Endothelial cell of umbilical vein (primary cell): ENCODE measurements around the gene ICAM1. TPM values are rescaled to one million over a fixed set of nuclear protein-coding genes. Genes with fewer than 3 reads are reported as not detected.

Experiments
- BruUV-seq: library from RNA; stranded (reverse); fragments of 400-500 nt; replicated peaks from 2 replicates; lab custom pipeline; 2021; lab: Mats Ljungman, UMichigan
- CTCF ChIA-PET: fragments of 300-600, 350-600 bp; sonication (Branson Sonifier 250); formaldehyde crosslinking; loops from one replicate; lab custom pipeline; 2021; ENCODE audit warnings: antibody characterized with exemption, inconsistent platforms; lab: Charles Lee
- POLR2A ChIA-PET: fragments of 300-600, 350-600 bp; sonication (Branson Sonifier 250); formaldehyde crosslinking; loops from one replicate; lab custom pipeline; 2021; ENCODE audit warnings: antibody characterized with exemption, inconsistent platforms; lab: Charles Lee
- DNase-seq: peaks from one replicate; pipeline ENCODE4 v3.0.0-alpha.2; 2011; ENCODE audit warnings: low read depth, low spot score
- FAIRE-seq: peaks from 2 replicates; lab custom pipeline; 2011; peaks lifted over from hg19 to GRCh38; lab: Jason Lieb, UNC
- H2AFZ ChIP-seq: 2 replicates; pipeline ENCODE4 v1.6.0; 2012; ENCODE audit warnings: low read depth, low read length, control low read depth, inconsistent platforms
- H3K27ac ChIP-seq: 2 replicates; pipeline ENCODE4 v1.5.1; 2011; ENCODE audit warnings: low read depth, mild to moderate bottlenecking, control low read depth, low read length, moderate library complexity; ENCODE audit not compliant: insufficient read depth
- H3K27me3 ChIP-seq, 2 experiments: 2 replicates each; pipeline versions ENCODE4 v1.6.0 to v1.6.1; 2011; ENCODE audit warnings: low read length in 2 of 2, mixed read lengths in 1 of 2; ENCODE audit not compliant: control insufficient read depth in 2 of 2, insufficient read depth in 2 of 2
- H3K36me3 ChIP-seq, 2 experiments: 2 replicates in 1 of 2; 3 replicates in 1 of 2; pipeline ENCODE4 v1.5.1; 2011; ENCODE audit warnings: low read length in 2 of 2, mild to moderate bottlenecking in 1 of 2, moderate library complexity in 1 of 2; ENCODE audit not compliant: control insufficient read depth in 2 of 2, insufficient read depth in 2 of 2; ENCODE audit errors: extremely low read depth in 1 of 2
- H3K4me1 ChIP-seq: 3 replicates; pipeline ENCODE4 v1.5.1; 2011; ENCODE audit warnings: mild to moderate bottlenecking, low read length; ENCODE audit not compliant: control insufficient read depth, insufficient read depth; ENCODE audit errors: extremely low read depth
- H3K4me2 ChIP-seq: 2 replicates; pipeline ENCODE4 v1.6.1; 2011; ENCODE audit warnings: low read length, control low read depth, mixed read lengths; ENCODE audit not compliant: insufficient read depth
- H3K4me3 ChIP-seq, 3 experiments: fragments of 200-600 bp in 1 of 3; sonication (generic), shearing (Covaris generic) in 1 of 3; replicated peaks in 1 of 3; 2 replicates each; pipeline ENCODE4 v1.5.1; 2011 to 2016; ENCODE audit warnings: control low read depth in 3 of 3, low read length in 3 of 3, mild to moderate bottlenecking in 2 of 3, inconsistent platforms in 1 of 3, low read depth in 1 of 3, moderate library complexity in 1 of 3; ENCODE audit not compliant: insufficient read depth in 1 of 3
- H3K79me2 ChIP-seq: 2 replicates; pipeline ENCODE4 v1.6.0; 2012; ENCODE audit warnings: low read length, inconsistent platforms; ENCODE audit not compliant: control insufficient read depth, insufficient read depth
- H3K9ac ChIP-seq: replicated peaks from 2 replicates; pipeline ENCODE3; 2011; ENCODE audit warnings: low read length, control low read depth; ENCODE audit not compliant: insufficient read depth; ENCODE audit errors: extremely low read depth
- H3K9me1 ChIP-seq: replicated peaks from 3 replicates; pipeline ENCODE4 v1.6.0; 2011; ENCODE audit warnings: mild to moderate bottlenecking, low read length; ENCODE audit not compliant: control insufficient read depth, insufficient read depth; ENCODE audit errors: extremely low read depth
- H3K9me3 ChIP-seq: replicated peaks from 2 replicates; pipeline ENCODE4 v1.5.1; 2012; ENCODE audit warnings: low read length, inconsistent platforms; ENCODE audit not compliant: control insufficient read depth, insufficient read depth
- H4K20me1 ChIP-seq: replicated peaks from 2 replicates; pipeline ENCODE3; 2011; ENCODE audit warnings: mild to moderate bottlenecking, low read length; ENCODE audit not compliant: control insufficient read depth, insufficient read depth; ENCODE audit errors: extremely low read depth
- CTCF ChIP-seq, 2 donors: IDR thresholded peaks; 1 replicate in 1 of 2; 2 replicates in 1 of 2; pipeline ENCODE4 v1.5.1; 2011; ENCODE audit warnings: low read length in 2 of 2, mild to moderate bottlenecking in 2 of 2, moderate library complexity in 2 of 2, control low read depth in 1 of 2, inconsistent platforms in 1 of 2, low read depth in 1 of 2; ENCODE audit not compliant: insufficient read depth in 1 of 2; ENCODE audit errors: extremely low read depth in 1 of 2
- EZH2 ChIP-seq: IDR thresholded peaks from 2 replicates; pipeline ENCODE4 v1.6.1; 2012; ENCODE audit warnings: borderline replicate concordance, low read depth, mild to moderate bottlenecking, moderate library complexity, low read length, inconsistent platforms; ENCODE audit not compliant: severe bottlenecking
- FOS ChIP-seq: IDR thresholded peaks from 2 replicates; pipeline ENCODE4 v1.6.1; 2011; ENCODE audit warnings: mild to moderate bottlenecking, low read length, moderate library complexity, borderline replicate concordance; ENCODE audit not compliant: insufficient read depth
- GATA2 ChIP-seq: IDR thresholded peaks from 2 replicates; pipeline ENCODE4 v1.7.0; 2011; ENCODE audit warnings: low read depth, mild to moderate bottlenecking, moderate library complexity, mixed read lengths, low read length; ENCODE audit not compliant: insufficient read length, insufficient read depth
- JUN ChIP-seq: IDR thresholded peaks from 2 replicates; pipeline ENCODE4 v1.6.1; 2011; ENCODE audit warnings: borderline replicate concordance, low read depth; ENCODE audit not compliant: insufficient read length, insufficient read depth
- MAX ChIP-seq: IDR thresholded peaks from 2 replicates; pipeline ENCODE4 v1.6.1; 2011; ENCODE audit not compliant: insufficient read depth, insufficient read length
- MYC ChIP-seq: IDR thresholded peaks from one replicate; pipeline ENCODE4 v1.6.1; 2011; ENCODE audit warnings: mild to moderate bottlenecking, low read depth, low read length
- POLR2A ChIP-seq: IDR thresholded peaks from 2 replicates; pipeline ENCODE4 v1.6.1; 2012; ENCODE audit warnings: low read depth, mild to moderate bottlenecking, control low read depth, low read length
- POLR2AphosphoS5 ChIP-seq: IDR thresholded peaks from 2 replicates; pipeline ENCODE4 v1.6.1; 2012; ENCODE audit warnings: low read depth, mild to moderate bottlenecking, control low read depth, low read length, moderate library complexity; ENCODE audit not compliant: insufficient read depth
- dilution Hi-C: fragments of 300-500 bp; cut with MboI; formaldehyde crosslinking; loops from one replicate; pipeline ENCODE4 v1.15.0; 2019; ENCODE audit warnings: low sequenced_read_pairs; ENCODE audit not compliant: extremely low pct_ligation_motif_present
- intact Hi-C: fragments of 100-400 bp; cut with micrococcal nuclease; formaldehyde crosslinking; loops from one replicate; pipeline ENCODE4 v1.10.0; 2022
- polyA plus RNA-seq, 4 experiments: library from polyadenylated mRNA; depleted of rRNA in 3 of 4; stranded (reverse) in 3 of 4; unstranded in 1 of 4; fragments of >200 nt; gene quantifications; 2 replicates each; pipeline versions ENCODE4 v1.2.1 to v1.2.3, GENCODE V29; 2011 to 2012; ENCODE audit warnings: missing spikeins in 1 of 4
- total RNA-seq: library from RNA; stranded (reverse); gene quantifications from 2 replicates; pipeline ENCODE4 v1.2.3, GENCODE V29; 2021

Gene ICAM1
- total and polyA plus RNA-seq, 2 donors (not counting 3 experiments of a cell fraction or from before 2014, with no cell fraction given): 20.5 to 30.4 TPM

- no peaks in the 10 kb centered on the region for H3K9me1 ChIP-seq
- no peaks in the 10 kb centered on the region for H3K9me3 ChIP-seq
- no peak overlapping the region for H3K4me2 ChIP-seq
- CTCF ChIA-PET: interaction anchor here (1.5 to 4.1 kb wide), 3 partner anchors 13 to 104 kb away, joined by 4 to 14 read pairs (median 8); partner anchors contain the start of gene ICAM1
- TF ChIP-seq POLR2A (no peak), POLR2AphosphoS5 (no peak), MAX (no peak), MYC (no peak), FOS (no peak), EZH2 (no peak), GATA2 (no peak), CTCF (IDR thresholded peaks at IDR 0.05; ENCODE audit: extremely low read depth in 1 of 2, insufficient read depth in 1 of 2, low read depth in 1 of 2, low read length in 2 of 2) (no peak), JUN (no peak)
- peaks cover under 1 to 8% of the 10 kb centered on the region in 2 experiments for H3K27me3 ChIP-seq
- no peaks in the 10 kb centered on the region for H3K79me2 ChIP-seq
- H3K36me3 ChIP-seq: peaks cover 0 to 4% of the 10 kb centered on the region in 2 experiments
- peaks cover 14% of the 10 kb centered on the region for H3K4me1 ChIP-seq
- dilution Hi-C loops: no loop called here
- BruUV-seq: no TSS peak
- H2AFZ ChIP-seq: no peak overlapping the region
- FAIRE-seq (no peak), DNase-seq (no peak)
- intact Hi-C loops: no loop called here
- POLR2A ChIA-PET: no interaction called here
- H3K9ac ChIP-seq: no peak overlapping the region
- H3K4me3 ChIP-seq: no peak overlapping the region
- no peak overlapping the region for H3K27ac ChIP-seq
- no peaks in the 10 kb centered on the region for H4K20me1 ChIP-seq
Observed at GRCh38 chr19:10284960-10285278, 14.0 kb downstream of the ICAM1 start.
